Keratinocyte (primary cell): Measurements from ENCODE around the gene WSB1. TPM values are rescaled to one million over a fixed set of nuclear protein-coding genes. Genes with fewer than 3 reads are reported as not detected.
A peak's percentile ranks its signal among the peaks of the same experiment; 100 is the strongest.

Experiments used
- DNase-seq: peaks from one replicate; pipeline ENCODE4 v3.0.0-alpha.2; 2011; ENCODE audit warnings: low read depth, missing footprints, low spot score
- FAIRE-seq: peaks from 2 replicates; lab custom pipeline; 2011; peaks lifted over from hg19 to GRCh38; lab: Jason Lieb, UNC
- H2AFZ ChIP-seq: 2 replicates; pipeline ENCODE4 v1.6.0; 2012; ENCODE audit warnings: low read length, control low read depth, inconsistent platforms; ENCODE audit not compliant: control insufficient read depth
- H3K27ac ChIP-seq: 2 replicates; pipeline ENCODE4 v1.5.1; 2011; ENCODE audit warnings: low read length; ENCODE audit not compliant: control insufficient read depth, insufficient read depth
- H3K27me3 ChIP-seq: 3 replicates; pipeline ENCODE4 v1.6.0; 2011; ENCODE audit warnings: low read length; ENCODE audit not compliant: control insufficient read depth, insufficient read depth; ENCODE audit errors: extremely low read depth
- H3K36me3 ChIP-seq, 2 experiments: 2 replicates in 1 of 2; 3 replicates in 1 of 2; pipeline ENCODE4 v1.5.1; 2011; ENCODE audit warnings: low read length in 2 of 2, mild to moderate bottlenecking in 1 of 2; ENCODE audit not compliant: control insufficient read depth in 2 of 2, insufficient read depth in 2 of 2; ENCODE audit errors: extremely low read depth in 1 of 2
- H3K4me1 ChIP-seq: 3 replicates; pipeline ENCODE4 v1.5.1; 2011; ENCODE audit warnings: low read length; ENCODE audit not compliant: control insufficient read depth, insufficient read depth; ENCODE audit errors: extremely low read depth
- H3K4me2 ChIP-seq: 3 replicates; pipeline ENCODE4 v1.6.0; 2011; ENCODE audit warnings: low read depth, low read length; ENCODE audit not compliant: control insufficient read depth, insufficient read depth; ENCODE audit errors: extremely low read depth
- H3K4me3 ChIP-seq, 3 experiments: fragments of 200-600 bp in 1 of 3; sonication (generic) in 1 of 3; 2 replicates in 2 of 3; 3 replicates in 1 of 3; pipeline ENCODE4 v1.5.1; 2011 to 2016; ENCODE audit warnings: low read length in 3 of 3, mild to moderate bottlenecking in 3 of 3, control low read depth in 2 of 3, inconsistent platforms in 1 of 3, low read depth in 1 of 3, mixed read lengths in 1 of 3, mixed run types in 1 of 3, moderate library complexity in 1 of 3; ENCODE audit not compliant: control insufficient read depth in 2 of 3, insufficient read depth in 2 of 3; ENCODE audit errors: extremely low read depth in 1 of 3
- H3K79me2 ChIP-seq: 2 replicates; pipeline ENCODE4 v1.6.0; 2012; ENCODE audit warnings: low read length; ENCODE audit not compliant: control insufficient read depth, insufficient read depth
- H3K9ac ChIP-seq: 3 replicates; pipeline ENCODE4 v1.6.0; 2011; ENCODE audit warnings: low read length; ENCODE audit not compliant: control insufficient read depth, insufficient read depth; ENCODE audit errors: extremely low read depth
- H3K9me1 ChIP-seq: 3 replicates; pipeline ENCODE4 v1.6.0; 2011; ENCODE audit warnings: low read length; ENCODE audit not compliant: control insufficient read depth, insufficient read depth; ENCODE audit errors: extremely low read depth
- H3K9me3 ChIP-seq: 2 replicates; pipeline ENCODE4 v1.5.1; 2012; ENCODE audit warnings: low read depth, low read length; ENCODE audit not compliant: control insufficient read depth
- H4K20me1 ChIP-seq: 3 replicates; pipeline ENCODE4 v1.6.0; 2011; ENCODE audit warnings: low read length; ENCODE audit not compliant: control insufficient read depth, insufficient read depth; ENCODE audit errors: extremely low read depth
- EZH2 ChIP-seq: IDR thresholded peaks from one replicate; pipeline ENCODE4 v1.6.1; 2012; ENCODE audit warnings: inconsistent platforms, mild to moderate bottlenecking, low read length, moderate library complexity
- dilution Hi-C: fragments of 300-500 bp; cut with MboI; formaldehyde crosslinking; loops from one replicate; pipeline ENCODE4 v1.7.0; 2020; ENCODE audit warnings: low sequenced_read_pairs; ENCODE audit not compliant: extremely low pct_ligation_motif_present
- polyA plus RNA-seq, 5 experiments: library from polyadenylated mRNA; depleted of rRNA in 3 of 5; stranded (reverse) in 3 of 5; stranded (forward) in 1 of 5; unstranded in 1 of 5; fragments of >200 nt; gene quantifications; 1 replicate in 1 of 5; 2 replicates in 3 of 5; 3 replicates in 1 of 5; pipeline versions ENCODE4 v1.2.1 to v1.2.3, GENCODE V29; 2011 to 2012; ENCODE audit warnings: missing spikeins in 2 of 5, low read depth in 1 of 5, low replicate concordance in 1 of 5
- TF ChIP-seq, protein P1 (sequence below), 3 experiments: IDR thresholded peaks in 1 of 3; conservative IDR thresholded peaks in 1 of 3; optimal IDR thresholded peaks in 1 of 3; 2 replicates in 2 of 3; 3 replicates in 1 of 3; pipeline versions ENCODE3 to v1.5.1; 2011; ENCODE audit warnings: low read length in 3 of 3, mild to moderate bottlenecking in 3 of 3, moderate library complexity in 2 of 3, control low read depth in 1 of 3, inconsistent platforms in 1 of 3; ENCODE audit not compliant: insufficient read depth in 2 of 3; ENCODE audit errors: extremely low read depth in 1 of 3

Gene WSB1
- polyA plus RNA-seq, 1 donor (not counting 4 experiments of a cell fraction or from before 2014, with no cell fraction given): 135 TPM

DNA sequence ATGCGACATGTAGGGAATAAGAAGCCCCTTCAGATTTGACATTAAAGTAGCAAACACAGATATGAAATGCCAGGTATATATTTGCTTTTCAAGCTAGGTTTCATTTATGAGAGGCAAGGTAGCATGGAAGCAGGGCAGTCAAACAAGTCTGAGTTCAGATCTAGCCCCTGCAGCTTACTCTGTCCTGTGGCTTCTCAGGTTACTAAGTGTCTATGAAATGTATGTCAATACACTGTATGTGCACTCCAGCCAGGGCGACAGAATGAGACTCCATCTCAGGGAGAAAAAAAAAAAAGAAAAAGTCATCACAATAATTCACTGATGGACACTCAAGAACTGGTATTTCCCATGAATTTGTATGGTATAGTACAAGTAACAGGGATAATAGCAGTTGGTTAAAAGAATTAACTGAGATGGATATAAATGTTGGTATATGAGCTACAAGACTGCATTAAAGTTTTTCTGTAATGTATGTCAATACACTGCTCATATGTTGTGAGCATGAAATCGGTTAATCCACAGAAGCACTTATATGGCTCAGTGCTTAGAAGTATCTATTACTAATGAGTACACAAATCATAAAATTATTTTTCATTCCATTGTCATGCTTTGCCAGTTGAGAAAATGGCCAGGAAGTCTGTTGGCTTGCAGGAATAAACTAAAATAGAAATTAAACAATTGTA lies 2.9 kb upstream of the WSB1 start:
- Histone ChIP-seq H3K4me2 (no peak overlapping the region), H3K27ac (no peak overlapping the region), H4K20me1 (no peaks in the 10 kb centered on the region), H3K79me2 (peaks cover 21% of the 10 kb centered on the region), H2AFZ (no peak overlapping the region), H3K27me3 (no peaks in the 10 kb centered on the region), H3K4me3 (no peak overlapping the region), H3K4me1 (peaks cover 6% of the 10 kb centered on the region), H3K36me3 (no peaks in the 10 kb centered on the region), H3K9me3 (no peaks in the 10 kb centered on the region), H3K9ac (no peak overlapping the region), H3K9me1 (no peaks in the 10 kb centered on the region)
- no peak for FAIRE-seq
- TF ChIP-seq EZH2: no peak
- TF ChIP-seq, protein P1, sequence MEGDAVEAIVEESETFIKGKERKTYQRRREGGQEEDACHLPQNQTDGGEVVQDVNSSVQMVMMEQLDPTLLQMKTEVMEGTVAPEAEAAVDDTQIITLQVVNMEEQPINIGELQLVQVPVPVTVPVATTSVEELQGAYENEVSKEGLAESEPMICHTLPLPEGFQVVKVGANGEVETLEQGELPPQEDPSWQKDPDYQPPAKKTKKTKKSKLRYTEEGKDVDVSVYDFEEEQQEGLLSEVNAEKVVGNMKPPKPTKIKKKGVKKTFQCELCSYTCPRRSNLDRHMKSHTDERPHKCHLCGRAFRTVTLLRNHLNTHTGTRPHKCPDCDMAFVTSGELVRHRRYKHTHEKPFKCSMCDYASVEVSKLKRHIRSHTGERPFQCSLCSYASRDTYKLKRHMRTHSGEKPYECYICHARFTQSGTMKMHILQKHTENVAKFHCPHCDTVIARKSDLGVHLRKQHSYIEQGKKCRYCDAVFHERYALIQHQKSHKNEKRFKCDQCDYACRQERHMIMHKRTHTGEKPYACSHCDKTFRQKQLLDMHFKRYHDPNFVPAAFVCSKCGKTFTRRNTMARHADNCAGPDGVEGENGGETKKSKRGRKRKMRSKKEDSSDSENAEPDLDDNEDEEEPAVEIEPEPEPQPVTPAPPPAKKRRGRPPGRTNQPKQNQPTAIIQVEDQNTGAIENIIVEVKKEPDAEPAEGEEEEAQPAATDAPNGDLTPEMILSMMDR (optimal IDR thresholded peaks at IDR 0.05 in 1 of 3, IDR thresholded peaks at IDR 0.05 in 1 of 3, conservative IDR thresholded peaks at IDR 0.05 in 1 of 3; ENCODE audit: extremely low read depth in 1 of 3, insufficient read depth in 2 of 3, low read length in 3 of 3): no peak
- dilution Hi-C loops: no loop called here
- no peak for DNase-seq

DNA sequence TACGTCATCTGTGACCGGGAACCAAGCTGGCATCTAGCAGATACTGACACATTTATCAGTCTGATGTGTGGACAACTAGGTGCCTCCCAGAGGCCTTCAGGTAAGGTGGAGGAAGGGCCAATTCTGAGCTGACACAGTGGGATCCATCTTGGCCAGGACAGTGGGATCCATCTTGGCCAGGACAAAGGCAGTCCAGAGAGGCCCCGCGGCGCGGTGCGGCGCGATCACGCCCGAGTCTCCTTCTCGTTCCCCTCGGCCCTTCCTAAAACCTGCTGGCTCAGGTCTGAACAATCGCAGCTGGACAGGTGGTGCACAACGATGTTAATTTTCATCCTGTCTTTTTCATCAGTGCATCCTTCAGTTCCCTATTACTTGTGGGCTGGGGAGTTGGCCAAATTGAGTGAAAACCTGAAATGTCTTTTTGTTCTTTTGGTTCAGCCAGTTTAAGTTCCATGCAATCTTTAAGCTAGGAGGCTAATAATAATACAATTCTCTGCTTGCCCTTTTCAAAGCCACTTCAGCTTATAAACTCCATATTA lies 486 bp upstream of the WSB1 start:
- Histone ChIP-seq H3K79me2 (peaks cover 45% of the 10 kb centered on the region), H3K4me2 (peak overlapping the region; percentile 85), H3K27ac (peak overlapping the region; percentile 96), H2AFZ (peak overlapping the region; percentile 96), H3K9me1 (no peaks in the 10 kb centered on the region), H3K9me3 (no peaks in the 10 kb centered on the region), H3K27me3 (no peaks in the 10 kb centered on the region), H3K9ac (peak overlapping the region; percentile 98), H3K4me3 (peak overlapping the region in 2 of 3 experiments; percentile 98 to 99), H3K36me3 (no peaks in the 10 kb centered on the region), H4K20me1 (no peaks in the 10 kb centered on the region), H3K4me1 (peaks cover 12% of the 10 kb centered on the region)
- DNase-seq (no peak), FAIRE-seq (no peak)
- dilution Hi-C loops: no loop called here
- TF ChIP-seq, protein P1 (optimal IDR thresholded peaks at IDR 0.05 in 1 of 3, IDR thresholded peaks at IDR 0.05 in 1 of 3, conservative IDR thresholded peaks at IDR 0.05 in 1 of 3; ENCODE audit: extremely low read depth in 1 of 3, insufficient read depth in 2 of 3, low read length in 3 of 3): no peak
- TF ChIP-seq EZH2: no peak
